HepG2 (cell line): ENCODE data around the gene MTFR1L. TPM values are rescaled to one million over a fixed set of nuclear protein-coding genes. Genes with fewer than 3 reads are reported as not detected.

ENCODE experiments used
- ARID4A ChIP-seq: sonication (generic); formaldehyde crosslinking; IDR thresholded peaks from 2 replicates; pipeline ENCODE4 v1.5.0; 2020; ENCODE audit warnings: mild to moderate bottlenecking, missing genetic modification reagents, borderline replicate concordance
- CCDC6 ChIP-seq: sonication (generic); formaldehyde crosslinking; IDR thresholded peaks from 2 replicates; pipeline ENCODE4 v1.8.1; 2022; ENCODE audit warnings: mild to moderate bottlenecking, missing genetic modification reagents, moderate library complexity
- CENPBD1 ChIP-seq: sonication (generic); formaldehyde crosslinking; IDR thresholded peaks from 2 replicates; pipeline ENCODE4 v1.8.0; 2022; ENCODE audit warnings: missing genetic modification reagents, low read depth, mild to moderate bottlenecking, borderline replicate concordance
- CENPT ChIP-seq: sonication (generic); formaldehyde crosslinking; IDR thresholded peaks from 2 replicates; pipeline ENCODE4 v1.8.0; 2022; ENCODE audit warnings: low read depth, mild to moderate bottlenecking, moderate library complexity, missing genetic modification reagents
- CHD2 ChIP-seq: IDR thresholded peaks from 2 replicates; pipeline ENCODE4 v1.6.1; 2011; ENCODE audit warnings: low read depth, low read length, improper control_type of control experiment
- FOSL1 ChIP-seq: sonication (generic); formaldehyde crosslinking; IDR thresholded peaks from 2 replicates; pipeline ENCODE4 v1.9.0; 2021; ENCODE audit warnings: missing genetic modification reagents, borderline replicate concordance
- FOXK2 ChIP-seq: fragments of 450-650 bp; IDR thresholded peaks from 2 replicates; pipeline ENCODE4 v1.6.1; 2016
- GTF2F1 ChIP-seq: fragments of 150-350 bp; IDR thresholded peaks from 2 replicates; pipeline ENCODE4 v1.6.1; 2014; ENCODE audit warnings: low read length
- GTF3A ChIP-seq: sonication (generic); formaldehyde crosslinking; conservative IDR thresholded peaks from 2 replicates; pipeline ENCODE4 v1.4.0; 2020; ENCODE audit warnings: mild to moderate bottlenecking, missing genetic modification reagents
- HMG20B ChIP-seq: conservative IDR thresholded peaks from 2 replicates; pipeline ENCODE4 v1.6.1; 2016; ENCODE audit warnings: missing genetic modification reagents, missing compliant biosample characterization
- HNF1A ChIP-seq, 2 experiments: sonication (generic) in 1 of 2; formaldehyde crosslinking in 1 of 2; IDR thresholded peaks; 2 replicates each; pipeline versions ENCODE4 v1.4.0 to v1.6.1; 2016 to 2020; ENCODE audit warnings: borderline replicate concordance in 1 of 2, low read depth in 1 of 2, mild to moderate bottlenecking in 1 of 2, missing genetic modification reagents in 1 of 2
- JUNB ChIP-seq: sonication (generic); formaldehyde crosslinking; IDR thresholded peaks from 2 replicates; pipeline ENCODE4 v1.8.0; 2022; ENCODE audit warnings: missing genetic modification reagents, mild to moderate bottlenecking, borderline replicate concordance
- KAT2B ChIP-seq: fragments of 150-350 bp; IDR thresholded peaks from 2 replicates; pipeline ENCODE4 v1.6.1; 2014; ENCODE audit warnings: low read depth, low read length, borderline replicate concordance
- KLF6 ChIP-seq: IDR thresholded peaks from 2 replicates; pipeline ENCODE4 v1.8.0; 2016; ENCODE audit warnings: missing biosample characterization, missing genetic modification reagents
- RAD21 ChIP-seq: fragments of 450-650 bp; formaldehyde crosslinking; IDR thresholded peaks from 2 replicates; pipeline ENCODE4 v1.5.0; 2020; ENCODE audit warnings: mild to moderate bottlenecking
- RBM22 ChIP-seq: fragments of 200-400 bp; formaldehyde crosslinking; optimal IDR thresholded peaks from 2 replicates; pipeline ENCODE3; 2017; ENCODE audit warnings: mild to moderate bottlenecking, low read length, moderate library complexity
- XBP1 ChIP-seq: sonication (generic); formaldehyde crosslinking; IDR thresholded peaks from 2 replicates; pipeline ENCODE4 v1.5.0; 2020; ENCODE audit warnings: missing genetic modification reagents
- ZBTB7B ChIP-seq: sonication (generic); formaldehyde crosslinking; IDR thresholded peaks from 2 replicates; pipeline ENCODE4 v1.4.0; 2020; ENCODE audit warnings: missing genetic modification reagents
- ZNF33A ChIP-seq: sonication (generic); formaldehyde crosslinking; IDR thresholded peaks from 2 replicates; pipeline ENCODE4 v1.5.1; 2020; ENCODE audit warnings: missing genetic modification reagents, mild to moderate bottlenecking, moderate library complexity, borderline replicate concordance
- ZNF484 ChIP-seq: sonication (generic); formaldehyde crosslinking; IDR thresholded peaks from 2 replicates; pipeline ENCODE4 v1.5.1; 2020; ENCODE audit warnings: mild to moderate bottlenecking, low read depth, missing genetic modification reagents, borderline replicate concordance
- polyA plus RNA-seq, 8 experiments: library from polyadenylated mRNA; depleted of rRNA in 3 of 8; stranded (reverse) in 7 of 8; unstranded in 1 of 8; fragments of >200 nt; fragmentation: Illumina TruSeq in 4 of 8; extraction: Trizol in 4 of 8; gene quantifications; 2 replicates each; pipeline versions ENCODE4 v1.2.1 to v1.2.3, GENCODE V29; 2011 to 2016; ENCODE audit warnings: low read depth in 4 of 8, missing spikeins in 1 of 8, mixed read lengths in 1 of 8; ENCODE audit not compliant: insufficient read depth in 1 of 8
- total RNA-seq, 5 experiments: library from RNA; depleted of rRNA; stranded (reverse); fragments of >200 nt; fragmentation: Illumina TruSeq; extraction: Trizol; gene quantifications; 2 replicates each; pipeline ENCODE4 v1.2.3, GENCODE V29; 2016; ENCODE audit warnings: low read depth in 1 of 5

Gene MTFR1L
- total and polyA plus RNA-seq, 2 of the 13 experiments (the other 11 are each of a cell fraction or from before 2014, with no cell fraction given), result 38.0 to 55.7 TPM

GRCh38 chr1:25875154-25875855, 55.6 kb downstream of the MTFR1L start, which contains the start of gene PAQR7 (continued):
- no peak for TF ChIP-seq RBM22
- peak; percentile 98 for TF ChIP-seq CCDC6 (CRISPR knock-in tag)
- TF ChIP-seq FOXK2, result no peak
- TF ChIP-seq XBP1 (CRISPR knock-in tag), result no peak
- no peak for TF ChIP-seq FOSL1
- no peak; the same call in 1 of the 2 replicates for TF ChIP-seq CENPBD1 (CRISPR knock-in tag)
- no peak for TF ChIP-seq HNF1A (IDR thresholded peaks at IDR 0.05; ENCODE audit: low read depth)
- peak; percentile 77 for TF ChIP-seq HNF1A (CRISPR knock-in tag; IDR thresholded peaks at IDR 0.05; ENCODE audit: borderline replicate concordance)
- TF ChIP-seq ZNF33A, result no peak
- no peak for TF ChIP-seq KAT2B
- TF ChIP-seq CHD2, result no peak
- TF ChIP-seq GTF3A (CRISPR knock-in tag), result peak; percentile 76; the same call in 1 of the 2 replicates
- TF ChIP-seq ZBTB7B (CRISPR knock-in tag), result peak; percentile 73
- no peak for TF ChIP-seq JUNB
- TF ChIP-seq RAD21 (CRISPR knock-in tag), result no peak; the same call in none of the 2 replicates
- no peak; the same call in 1 of the 2 replicates for TF ChIP-seq ZNF484
- TF ChIP-seq ARID4A, result peak; percentile 55; the same call in 1 of the 2 replicates
- no peak for TF ChIP-seq GTF2F1
- peak; percentile 97 for TF ChIP-seq KLF6 (CRISPR knock-in tag)
- TF ChIP-seq CENPT (CRISPR knock-in tag), result peak; percentile 90; the same call in 1 of the 2 replicates
- no peak for TF ChIP-seq HMG20B (CRISPR knock-in tag)
